MCF 10A (cell line): ENCODE data around the gene PRICKLE4. TPM values are rescaled to one million over a fixed set of nuclear protein-coding genes. Genes with fewer than 3 reads are reported as not detected.

Experiments
- BruUV-seq: library from RNA; stranded (reverse); fragments of 400-500 nt; replicated peaks from 2 replicates; lab custom pipeline; 2021; lab: Mats Ljungman, UMichigan
- CTCF ChIA-PET: fragments of 300-600 bp; sonication (Branson Sonifier 250); formaldehyde crosslinking; extraction: SDS; loops from one replicate; lab custom pipeline; 2021; ENCODE audit warnings: antibody characterized with exemption, inconsistent platforms; lab: Yijun Ruan, JAX
- POLR2A ChIA-PET: fragments of 300-600, 350-650 bp; sonication (Branson Sonifier 250); formaldehyde crosslinking; extraction: SDS; loops from one replicate; lab custom pipeline; 2020; ENCODE audit warnings: antibody characterized with exemption, inconsistent platforms; lab: Yijun Ruan, JAX
- DNase-seq: peaks from one replicate; pipeline ENCODE4 v3.0.0-alpha.2; 2018; ENCODE audit not compliant: unreplicated experiment
- H3K27ac Mint-ChIP-seq: one replicate; pipeline ENCODE4 v1.8.0; 2022; ENCODE audit warnings: mild to moderate bottlenecking, low read depth, mixed read lengths; ENCODE audit not compliant: unreplicated experiment
- H3K27me3 Mint-ChIP-seq: one replicate; pipeline ENCODE4 v1.8.0; 2022; ENCODE audit warnings: mixed read lengths; ENCODE audit not compliant: insufficient read depth, unreplicated experiment
- H3K36me3 Mint-ChIP-seq: one replicate; pipeline ENCODE4 v1.8.0; 2022; ENCODE audit warnings: mild to moderate bottlenecking, moderate library complexity, mixed read lengths; ENCODE audit not compliant: insufficient read depth, unreplicated experiment
- H3K4me1 Mint-ChIP-seq: one replicate; pipeline ENCODE4 v1.8.0; 2022; ENCODE audit warnings: mixed read lengths; ENCODE audit not compliant: insufficient read depth, unreplicated experiment
- H3K4me3 Mint-ChIP-seq: one replicate; pipeline ENCODE4 v1.8.0; 2022; ENCODE audit warnings: mild to moderate bottlenecking, moderate library complexity, mixed read lengths; ENCODE audit not compliant: unreplicated experiment
- H3K9me3 Mint-ChIP-seq: one replicate; pipeline ENCODE4 v1.8.0; 2022; ENCODE audit warnings: mixed read lengths; ENCODE audit not compliant: unreplicated experiment
- CTCF ChIP-seq: fragments of 200-600 bp; IDR thresholded peaks from one replicate; pipeline ENCODE4 v1.8.0; 2022; ENCODE audit warnings: antibody characterized with exemption, mild to moderate bottlenecking; ENCODE audit not compliant: unreplicated experiment
- intact Hi-C: fragments of 100-400 bp; cut with micrococcal nuclease; formaldehyde crosslinking; loops from 2 replicates; pipeline ENCODE4 v1.14.1; 2022
- total RNA-seq: library from RNA; stranded (reverse); gene quantifications from 2 replicates; pipeline ENCODE4 v1.2.3, GENCODE V29; 2022

The PRICKLE4 gene
- total RNA-seq, 1 experiment from 2014 or later: 0.93 TPM

- H3K9me3 Mint-ChIP-seq: no peaks in the 10 kb centered on the region
- POLR2A ChIA-PET: interaction anchor here (1.3 kb wide), 2 partner anchors 131 to 255 kb away, joined by 4 to 7 read pairs; partner anchors contain the start of genes BYSL and MED20
- peak overlapping the region; percentile 42 for H3K27ac Mint-ChIP-seq
- BruUV-seq: no TSS peak
- no peak for TF ChIP-seq CTCF
- peaks cover 57% of the 10 kb centered on the region for H3K36me3 Mint-ChIP-seq
- no peak overlapping the region for H3K4me3 Mint-ChIP-seq
- peaks cover 7% of the 10 kb centered on the region for H3K4me1 Mint-ChIP-seq
- CTCF ChIA-PET: interaction anchor here (0.6 to 2.3 kb wide), 2 partner anchors 11 to 25 kb away, joined by 3 to 11 read pairs; no protein-coding TSS in a partner anchor
- DNase-seq: no peak
- intact Hi-C loops: no loop called here
- H3K27me3 Mint-ChIP-seq: no peaks in the 10 kb centered on the region
Measured at GRCh38 chr6:41790045-41790444, 9.5 kb downstream of the PRICKLE4 start.

GRCh38 chr6:41791305-41791704 lies 10.7 kb downstream of the PRICKLE4 start:
- BruUV-seq: no TSS peak

GRCh38 chr6:41791984-41792383 lies 11.4 kb downstream of the PRICKLE4 start:
- H3K4me3 Mint-ChIP-seq: no peak overlapping the region
- H3K27ac Mint-ChIP-seq: no peak overlapping the region
- peaks cover 60% of the 10 kb centered on the region for H3K36me3 Mint-ChIP-seq
- no peaks in the 10 kb centered on the region for H3K9me3 Mint-ChIP-seq
- intact Hi-C loops: no loop called here
- no peak for TF ChIP-seq CTCF
- CTCF ChIA-PET: interaction anchor here (0.9 to 2.3 kb wide), 7 partner anchors 9 to 252 kb away, joined by 3 to 11 read pairs (median 3); partner anchors contain the start of genes BYSL and MED20
- no peaks in the 10 kb centered on the region for H3K27me3 Mint-ChIP-seq
- POLR2A ChIA-PET: interaction anchor here (0.9 to 1.2 kb wide), 2 partner anchors 10 to 65 kb away, joined by 4 to 6 read pairs; no protein-coding TSS in a partner anchor
- no TSS peak for BruUV-seq
- DNase-seq: no peak
- H3K4me1 Mint-ChIP-seq: no peaks in the 10 kb centered on the region

More at GRCh38 chr6:41791305-41791704, 10.7 kb downstream of the PRICKLE4 start:
- H3K36me3 Mint-ChIP-seq: peaks cover 57% of the 10 kb centered on the region
- no peaks in the 10 kb centered on the region for H3K27me3 Mint-ChIP-seq
- no peak overlapping the region for H3K27ac Mint-ChIP-seq
- no peaks in the 10 kb centered on the region for H3K4me1 Mint-ChIP-seq
- H3K9me3 Mint-ChIP-seq: no peaks in the 10 kb centered on the region
- POLR2A ChIA-PET: interaction anchor here (0.8 to 1.2 kb wide), 6 partner anchors 10 to 255 kb away, joined by 3 to 6 read pairs (median 4); no protein-coding TSS in a partner anchor
- DNase-seq: no peak
- no peak for TF ChIP-seq CTCF
- CTCF ChIA-PET: interaction anchor here (0.6 to 2.3 kb wide), 9 partner anchors 10 to 636 kb away, joined by 3 to 11 read pairs (median 3); partner anchors contain the start of genes BYSL and MED20
- intact Hi-C loops: no loop called here
- no peak overlapping the region for H3K4me3 Mint-ChIP-seq

GRCh38 chr6:41796474-41796873 lies 15.9 kb downstream of the PRICKLE4 start:
- Mint-ChIP-seq H3K27ac (no peak overlapping the region), H3K4me1 (peaks cover 2% of the 10 kb centered on the region), H3K27me3 (no peaks in the 10 kb centered on the region), H3K4me3 (no peak overlapping the region), H3K36me3 (peaks cover 29% of the 10 kb centered on the region), H3K9me3 (no peaks in the 10 kb centered on the region)
- DNase-seq: no peak
- no TSS peak for BruUV-seq
- no peak for TF ChIP-seq CTCF
- CTCF ChIA-PET: interaction anchor here (1.9 kb wide), 1 partner anchor 10 kb away, joined by 7 read pairs; no protein-coding TSS in a partner anchor
- intact Hi-C loops: no loop called here
- POLR2A ChIA-PET: interaction anchor here (0.6 kb wide), 1 partner anchor 10 kb away, joined by 3 read pairs; no protein-coding TSS in a partner anchor
